SK-N-SH treated with all-trans-retinoic acid at 6 μM for 48 hours (cell line): Measurements from ENCODE around the gene WBP2.

ENCODE experiments used
- ATAC-seq: fragments of 200-7000 bp; cut with Tn5 transposase; 3 replicates; pipeline ENCODE4 v1.9.1; 2020; ENCODE audit warnings: mild to moderate bottlenecking, moderate library complexity
- ARNTL ChIP-seq: fragments of 450-650 bp; formaldehyde crosslinking; IDR thresholded peaks from 2 replicates; pipeline ENCODE4 v1.5.0; 2020; ENCODE audit warnings: low read depth, mild to moderate bottlenecking, moderate library complexity, borderline replicate concordance
- BACH2 ChIP-seq: fragments of 250-450 bp; sonication (Bioruptor Pico); IDR thresholded peaks from 2 replicates; pipeline ENCODE4 v1.9.0; 2021; ENCODE audit warnings: mild to moderate bottlenecking, borderline replicate concordance
- CREB5 ChIP-seq: fragments of 250-450 bp; sonication (Bioruptor Pico); IDR thresholded peaks from 2 replicates; pipeline ENCODE4 v1.5.1; 2020; ENCODE audit warnings: low read depth, mild to moderate bottlenecking, moderate library complexity
- CSDC2 ChIP-seq: fragments of 250-450 bp; sonication (Bioruptor Pico); IDR thresholded peaks from 2 replicates; pipeline ENCODE4 v1.5.0; 2020; ENCODE audit warnings: mild to moderate bottlenecking, moderate library complexity
- CSRNP3 ChIP-seq: fragments of 250-450 bp; sonication (Bioruptor Pico); IDR thresholded peaks from 2 replicates; pipeline ENCODE4 v1.5.1; 2021; ENCODE audit warnings: mild to moderate bottlenecking, moderate library complexity
- ESRRG ChIP-seq: fragments of 250-450 bp; sonication (Bioruptor Pico); IDR thresholded peaks from 2 replicates; pipeline ENCODE4 v1.6.1; 2021; ENCODE audit warnings: mild to moderate bottlenecking
- GLIS3 ChIP-seq: fragments of 250-450 bp; sonication (Bioruptor Pico); IDR thresholded peaks from 2 replicates; pipeline ENCODE4 v1.5.0; 2020; ENCODE audit warnings: mild to moderate bottlenecking, moderate library complexity
- ISL1 ChIP-seq: fragments of 250-450 bp; sonication (Bioruptor Pico); IDR thresholded peaks from 2 replicates; pipeline ENCODE4 v2.1.2; 2022; ENCODE audit warnings: mild to moderate bottlenecking, moderate library complexity
- OSR1 ChIP-seq: fragments of 250-450 bp; sonication (Bioruptor Pico); IDR thresholded peaks from 2 replicates; pipeline ENCODE4 v1.8.0; 2022; ENCODE audit warnings: moderate library complexity, mild to moderate bottlenecking, inconsistent platforms
- PATZ1 ChIP-seq: fragments of 250-450 bp; sonication (Bioruptor Pico); IDR thresholded peaks from 2 replicates; pipeline ENCODE4 v1.8.0; 2020; ENCODE audit warnings: mild to moderate bottlenecking, moderate library complexity, borderline replicate concordance
- POU6F1 ChIP-seq: fragments of 250-450 bp; sonication (Bioruptor Pico); IDR thresholded peaks from 2 replicates; pipeline ENCODE4 v1.8.0; 2021; ENCODE audit warnings: low read depth, mild to moderate bottlenecking, moderate library complexity, borderline replicate concordance
- PPARA ChIP-seq: fragments of 250-450 bp; sonication (Bioruptor Pico); IDR thresholded peaks from 2 replicates; pipeline ENCODE4 v1.5.0; 2020; ENCODE audit warnings: mild to moderate bottlenecking, borderline replicate concordance
- RARB ChIP-seq: fragments of 250-450 bp; sonication (Bioruptor Pico); IDR thresholded peaks from 2 replicates; pipeline ENCODE4 v1.8.0; 2021; ENCODE audit warnings: mild to moderate bottlenecking, moderate library complexity
- SNAI2 ChIP-seq: fragments of 250-450 bp; sonication (Bioruptor Pico); IDR thresholded peaks from 2 replicates; pipeline ENCODE4 v1.5.0; 2020; ENCODE audit warnings: mild to moderate bottlenecking, moderate library complexity
- TOX ChIP-seq: fragments of 250-450 bp; sonication (Bioruptor Pico); IDR thresholded peaks from 2 replicates; pipeline ENCODE4 v1.8.0; 2021; ENCODE audit warnings: mild to moderate bottlenecking, moderate library complexity, borderline replicate concordance
- TSHZ2 ChIP-seq: fragments of 250-450 bp; sonication (Bioruptor Pico); IDR thresholded peaks from 2 replicates; pipeline ENCODE4 v1.5.0; 2020; ENCODE audit warnings: mild to moderate bottlenecking, moderate library complexity
- ZC3H10 ChIP-seq: fragments of 250-450 bp; sonication (Bioruptor Pico); IDR thresholded peaks from 2 replicates; pipeline ENCODE4 v1.5.1; 2021; ENCODE audit warnings: mild to moderate bottlenecking, moderate library complexity
- ZFP3 ChIP-seq: fragments of 250-450 bp; sonication (Bioruptor Pico); IDR thresholded peaks from 2 replicates; pipeline ENCODE4 v1.5.0; 2020; ENCODE audit warnings: mild to moderate bottlenecking, moderate library complexity
- ZFP30 ChIP-seq: fragments of 450-650 bp; formaldehyde crosslinking; IDR thresholded peaks from 2 replicates; pipeline ENCODE4 v1.5.0; 2022; ENCODE audit warnings: mild to moderate bottlenecking, moderate library complexity
- ZNF70 ChIP-seq: fragments of 450-650 bp; formaldehyde crosslinking; IDR thresholded peaks from 2 replicates; pipeline ENCODE4 v1.5.0; 2020; ENCODE audit warnings: mild to moderate bottlenecking, moderate library complexity
- ZNF8 ChIP-seq: fragments of 450-650 bp; formaldehyde crosslinking; IDR thresholded peaks from 2 replicates; pipeline ENCODE4 v1.5.0; 2020; ENCODE audit warnings: mild to moderate bottlenecking, moderate library complexity

Gene WBP2

DNA sequence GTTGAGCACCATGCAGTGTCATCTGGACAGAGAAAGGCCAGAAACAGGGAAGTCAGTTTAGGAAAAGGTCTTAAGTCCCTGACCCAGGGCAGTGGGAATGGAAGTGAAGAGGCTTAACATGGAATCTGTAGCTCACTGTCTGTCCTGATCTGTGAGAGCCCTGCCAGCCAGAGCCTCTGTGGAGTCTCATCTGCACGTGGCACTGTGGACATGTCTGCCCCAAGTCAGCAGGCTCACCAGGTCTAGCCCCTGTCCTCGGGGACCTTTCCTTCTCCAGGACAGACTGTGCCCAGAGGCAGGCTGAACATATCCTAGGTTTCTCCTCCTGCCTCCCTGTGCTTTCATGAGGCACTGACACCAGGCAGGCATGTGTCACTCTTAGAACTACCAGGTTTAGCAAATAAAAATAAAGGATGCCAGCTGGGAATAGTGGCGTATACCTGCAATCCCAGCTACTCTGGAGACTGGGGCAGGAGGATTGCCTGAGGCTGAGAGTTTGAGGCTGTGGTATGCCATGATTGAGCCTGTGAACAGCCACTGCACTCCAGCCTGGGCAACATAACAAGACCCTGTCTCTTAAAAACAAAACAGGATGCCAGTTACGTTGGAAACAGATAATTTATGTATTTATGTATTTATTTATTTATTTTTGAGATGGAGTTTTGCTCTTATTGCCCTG lies 48.2 kb downstream of the WBP2 start:
- TF ChIP-seq SNAI2 (CRISPR knock-in tag) = no peak
- no peak for TF ChIP-seq BACH2 (CRISPR knock-in tag)
- TF ChIP-seq ISL1 (CRISPR knock-in tag) = no peak
- no peak for TF ChIP-seq RARB (CRISPR knock-in tag)
- TF ChIP-seq GLIS3 (CRISPR knock-in tag) = no peak
- TF ChIP-seq PPARA (CRISPR knock-in tag) = no peak
- no peak for TF ChIP-seq OSR1 (CRISPR knock-in tag)
- no peak for TF ChIP-seq TSHZ2
- TF ChIP-seq ZFP30 (CRISPR knock-in tag) = no peak
- no peak for TF ChIP-seq ZC3H10 (CRISPR knock-in tag)
- TF ChIP-seq ZFP3 (CRISPR knock-in tag) = no peak
- no peak for TF ChIP-seq ZNF70 (CRISPR knock-in tag)
- TF ChIP-seq ARNTL (CRISPR knock-in tag) = no peak
- no peak for TF ChIP-seq PATZ1 (CRISPR knock-in tag)
- TF ChIP-seq ESRRG (CRISPR knock-in tag) = no peak
- no peak for ATAC-seq

DNA sequence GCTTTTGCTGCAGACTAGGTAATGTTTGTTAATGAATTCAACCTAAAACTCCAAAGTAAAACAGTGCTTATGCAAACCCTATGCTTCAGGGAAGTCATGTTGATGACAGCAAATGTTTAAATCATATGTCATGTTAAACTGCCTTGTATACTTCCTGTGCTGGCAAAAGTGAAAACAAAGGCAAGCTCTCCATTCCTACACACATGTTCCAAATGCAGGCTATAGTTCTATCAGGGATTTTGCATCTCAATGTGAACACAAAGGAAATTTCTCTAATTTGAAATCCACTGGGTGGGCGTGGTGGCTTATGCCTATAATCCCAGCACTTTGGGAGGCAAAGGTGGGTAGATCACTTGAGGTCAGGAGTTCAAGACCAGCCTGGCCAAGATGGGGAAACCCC lies 51.3 kb downstream of the WBP2 start:
- TF ChIP-seq CREB5 (CRISPR knock-in tag) = no peak
- TF ChIP-seq CSRNP3 (CRISPR knock-in tag) = no peak

DNA sequence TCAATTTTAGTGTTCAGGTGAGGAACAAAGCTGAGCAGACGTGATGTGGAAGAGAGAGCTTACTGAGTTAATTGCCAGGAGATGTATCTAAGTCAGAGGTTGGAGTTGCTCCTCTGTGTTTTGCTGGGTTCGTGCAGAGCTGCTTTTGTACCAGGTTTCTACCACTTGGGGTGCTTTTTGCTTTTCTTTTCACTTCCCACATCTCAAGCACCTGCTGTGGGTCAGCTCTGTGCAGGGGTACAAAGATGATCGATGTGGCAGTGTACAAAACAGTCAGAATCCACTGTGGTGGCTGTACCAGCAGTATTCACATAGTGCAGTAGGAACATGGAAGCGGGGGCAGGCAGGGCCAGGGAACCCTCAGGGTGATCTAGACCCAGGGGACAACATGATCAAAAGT lies 55.7 kb downstream of the WBP2 start:
- ATAC-seq = no peak
- TF ChIP-seq POU6F1 (CRISPR knock-in tag) = no peak
- no peak for TF ChIP-seq TOX (CRISPR knock-in tag)
- no peak for TF ChIP-seq PATZ1 (CRISPR knock-in tag)
- TF ChIP-seq ZFP30 (CRISPR knock-in tag) = no peak
- no peak for TF ChIP-seq RARB (CRISPR knock-in tag)
- TF ChIP-seq BACH2 (CRISPR knock-in tag) = no peak
- TF ChIP-seq PPARA (CRISPR knock-in tag) = no peak
- no peak for TF ChIP-seq ZNF8 (CRISPR knock-in tag)
- no peak for TF ChIP-seq ZFP3 (CRISPR knock-in tag)
- no peak for TF ChIP-seq OSR1 (CRISPR knock-in tag)
- no peak for TF ChIP-seq CSRNP3 (CRISPR knock-in tag)
- TF ChIP-seq GLIS3 (CRISPR knock-in tag) = no peak
- TF ChIP-seq CSDC2 (CRISPR knock-in tag) = no peak
- no peak for TF ChIP-seq ESRRG (CRISPR knock-in tag)
- TF ChIP-seq TSHZ2 = no peak

More for the DNA sequence above, 51.3 kb downstream of the WBP2 start:
- no peak for ATAC-seq
